HG02970 (cell line): Measurements from ENCODE around the gene EIF4A2.
"Not testable (repeated sequence)": the region's sequence is repeated elsewhere in the genome, so short reads cannot be mapped to it uniquely, and the experiment has no call there.

Experiments
- ATAC-seq: cut with Tn5 transposase; IDR thresholded peaks from one replicate; pipeline ENCODE4 v1.9.1; 2021; ENCODE audit warnings: mild to moderate bottlenecking, moderate library complexity, moderate number of reproducible peaks; ENCODE audit not compliant: unreplicated experiment, low FRiP score

EIF4A2 gene

GRCh38 chr3:186818516-186818915 lies 35.1 kb downstream of the EIF4A2 start:
- no peak for ATAC-seq

GRCh38 chr3:186818956-186819355 lies 35.6 kb downstream of the EIF4A2 start:
- ATAC-seq: no peak

GRCh38 chr3:186821429-186822387 lies 38.3 kb downstream of the EIF4A2 start:
- no peak for ATAC-seq

GRCh38 chr3:186822388-186822759 lies 39.0 kb downstream of the EIF4A2 start:
- ATAC-seq: not testable (repeated sequence)

- no peak for ATAC-seq
These were observed 40.0 kb downstream of the EIF4A2 start for GRCh38 chr3:186823386-186823785.

- ATAC-seq: no peak
These were observed 41.2 kb downstream of the EIF4A2 start for GRCh38 chr3:186824430-186825139.

- no peak for ATAC-seq
These were observed 42.0 kb downstream of the EIF4A2 start for GRCh38 chr3:186825294-186825821.

- no peak for ATAC-seq
These were observed 42.6 kb downstream of the EIF4A2 start for GRCh38 chr3:186825872-186826409.

- ATAC-seq: no peak
These were observed 43.1 kb downstream of the EIF4A2 start for GRCh38 chr3:186826410-186826975.

GRCh38 chr3:186826976-186827857 lies 43.8 kb downstream of the EIF4A2 start:
- peak; percentile 84 for ATAC-seq

GRCh38 chr3:186828340-186828739 lies 45.0 kb downstream of the EIF4A2 start:
- ATAC-seq: no peak

GRCh38 chr3:186831798-186832197 lies 48.4 kb downstream of the EIF4A2 start:
- ATAC-seq: no peak

GRCh38 chr3:186832276-186832675 lies 48.9 kb downstream of the EIF4A2 start:
- no peak for ATAC-seq
